NCI-H226 (cell line): ENCODE results near the gene JPH2.
A peak's percentile ranks its signal among the peaks of the same experiment; 100 is the strongest.

Source experiments
- DNase-seq: peaks from one replicate; pipeline ENCODE4 v3.0.0-alpha.2; 2015

Gene JPH2

DNA sequence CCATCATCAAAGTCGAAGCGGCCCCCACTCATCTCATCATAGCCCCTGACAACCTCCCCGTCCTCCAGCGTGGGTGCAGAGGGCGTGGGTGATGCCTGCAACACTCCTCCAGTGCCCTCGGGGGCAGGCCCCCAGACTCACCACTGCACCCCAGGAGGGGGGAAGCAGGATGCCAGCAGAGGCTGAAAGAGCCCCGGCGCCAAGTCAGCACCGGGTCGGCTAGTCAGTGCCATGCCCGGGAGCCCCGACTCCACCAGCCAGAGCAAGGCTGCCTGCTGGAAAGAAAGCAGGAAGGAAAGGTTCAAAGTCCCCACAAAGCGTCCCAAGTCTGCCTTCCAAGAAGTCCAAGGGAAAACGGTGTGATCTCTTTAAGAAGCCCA is 324 bp downstream of the JPH2 start:
- DNase-seq = no peak

GRCh38 chr20:44186201-44186600 is 787 bp downstream of the JPH2 start:
- no peak for DNase-seq

GRCh38 chr20:44185574-44185973 is 1.4 kb downstream of the JPH2 start:
- no peak for DNase-seq

DNA sequence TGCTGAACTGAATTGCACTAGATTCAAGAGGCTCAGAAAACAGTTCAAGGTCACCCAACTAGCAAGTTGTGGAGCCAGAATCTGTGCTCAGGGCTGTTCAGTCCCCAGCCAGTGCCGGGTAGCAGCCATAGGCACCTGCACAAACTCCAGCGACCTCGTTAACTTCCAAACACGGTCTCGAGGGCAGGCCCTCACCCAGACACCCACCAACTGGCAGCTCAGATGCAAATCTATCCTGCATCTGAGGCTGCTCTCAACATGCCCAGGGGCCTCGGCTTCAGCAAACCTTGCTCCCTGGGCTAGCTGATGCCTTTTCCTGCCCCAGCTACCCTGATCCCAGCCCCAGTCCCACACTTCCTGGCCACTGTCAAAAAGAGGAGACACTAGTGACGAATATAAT is 3.7 kb downstream of the JPH2 start:
- DNase-seq = no peak

DNA sequence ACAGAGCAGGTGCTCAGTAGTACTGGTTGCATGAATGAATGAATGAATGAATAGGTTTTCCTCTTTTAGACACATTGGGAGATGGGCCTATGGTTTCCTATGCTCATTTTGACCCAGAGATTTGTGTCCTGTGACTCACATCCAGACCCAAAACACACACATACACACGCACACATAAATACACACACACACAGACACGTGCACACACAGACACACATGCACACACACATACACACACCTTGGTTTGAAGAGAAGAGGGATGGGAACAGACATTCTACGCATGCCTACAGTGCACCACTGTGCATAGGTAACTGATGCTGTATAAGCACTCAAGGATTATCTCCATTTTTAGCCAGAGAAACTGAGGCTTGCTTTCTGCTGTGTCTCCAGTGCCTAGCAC is 4.1 kb downstream of the JPH2 start:
- no peak for DNase-seq

DNA sequence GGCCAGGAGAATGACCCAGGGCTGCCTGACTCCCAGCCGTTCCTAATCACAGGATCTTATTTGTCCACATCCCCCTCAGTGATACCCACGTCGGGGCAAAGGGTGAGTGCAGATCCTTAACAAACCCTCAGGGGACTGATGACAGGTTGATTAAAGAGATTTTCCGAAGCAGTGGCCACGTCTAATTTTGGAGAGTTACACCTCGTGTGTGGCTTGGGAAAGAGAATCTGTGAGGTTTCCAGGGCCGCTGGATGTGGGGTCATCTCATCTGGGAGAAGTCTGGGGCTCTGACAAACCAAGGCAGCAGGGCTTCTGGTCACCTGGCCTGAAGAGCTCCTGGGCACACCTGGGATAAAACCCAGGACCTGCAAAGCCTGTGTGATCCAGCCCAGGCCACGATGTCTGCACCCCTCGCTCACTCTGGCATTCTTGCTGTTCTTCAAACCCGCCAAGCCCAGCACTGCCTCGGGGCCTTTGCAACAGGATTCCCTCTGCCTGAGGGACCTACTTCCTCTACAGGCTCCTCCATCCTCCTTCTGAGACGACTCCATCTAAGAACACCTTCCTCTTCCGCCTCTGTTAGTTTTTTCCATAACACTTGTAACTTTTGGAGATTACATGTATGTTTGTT is 4.7 kb downstream of the JPH2 start:
- DNase-seq = no peak

DNA sequence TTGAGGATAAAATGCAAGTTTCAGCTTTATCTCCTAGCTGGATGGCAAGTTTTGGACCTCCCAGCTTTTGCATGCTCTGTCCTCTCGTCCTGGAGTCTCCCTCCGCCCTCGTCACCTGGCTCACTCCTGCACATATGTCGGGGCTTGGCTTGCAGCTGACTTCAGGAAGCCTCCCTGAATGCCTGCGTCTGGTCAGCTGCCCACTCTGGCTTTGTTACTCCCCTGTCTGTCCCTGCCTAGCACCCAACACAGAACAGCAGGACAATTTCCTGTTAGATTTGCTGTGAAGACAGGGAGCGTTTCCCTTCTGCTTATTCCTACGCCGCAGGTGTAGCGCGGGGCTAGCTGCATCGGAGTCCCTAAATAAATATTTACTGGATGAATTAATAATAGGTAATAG is 5.4 kb downstream of the JPH2 start:
- DNase-seq = no peak

DNA sequence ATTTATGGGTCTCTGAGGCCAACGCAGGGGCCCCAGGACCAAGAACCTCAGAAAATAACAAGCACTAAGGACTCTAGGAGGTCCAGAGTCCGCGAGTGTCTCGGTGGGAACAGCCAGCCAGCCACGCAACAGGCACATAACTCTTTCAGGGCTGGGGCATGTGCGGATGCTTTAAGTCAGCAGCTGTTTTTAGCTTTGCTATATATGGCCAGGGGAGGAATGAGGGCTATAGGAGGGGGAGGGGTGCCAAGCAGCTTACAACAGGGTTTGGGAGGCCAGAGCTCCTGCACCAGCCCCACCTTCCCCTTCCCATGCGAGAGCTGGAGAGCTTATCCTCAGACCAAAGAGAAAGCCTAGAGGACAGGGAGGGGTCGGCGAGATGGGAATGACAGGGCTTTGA is 6.2 kb downstream of the JPH2 start:
- no peak for DNase-seq

- no peak for DNase-seq
Observed at GRCh38 chr20:44176833-44177534, 10.0 kb downstream of the JPH2 start.

DNA sequence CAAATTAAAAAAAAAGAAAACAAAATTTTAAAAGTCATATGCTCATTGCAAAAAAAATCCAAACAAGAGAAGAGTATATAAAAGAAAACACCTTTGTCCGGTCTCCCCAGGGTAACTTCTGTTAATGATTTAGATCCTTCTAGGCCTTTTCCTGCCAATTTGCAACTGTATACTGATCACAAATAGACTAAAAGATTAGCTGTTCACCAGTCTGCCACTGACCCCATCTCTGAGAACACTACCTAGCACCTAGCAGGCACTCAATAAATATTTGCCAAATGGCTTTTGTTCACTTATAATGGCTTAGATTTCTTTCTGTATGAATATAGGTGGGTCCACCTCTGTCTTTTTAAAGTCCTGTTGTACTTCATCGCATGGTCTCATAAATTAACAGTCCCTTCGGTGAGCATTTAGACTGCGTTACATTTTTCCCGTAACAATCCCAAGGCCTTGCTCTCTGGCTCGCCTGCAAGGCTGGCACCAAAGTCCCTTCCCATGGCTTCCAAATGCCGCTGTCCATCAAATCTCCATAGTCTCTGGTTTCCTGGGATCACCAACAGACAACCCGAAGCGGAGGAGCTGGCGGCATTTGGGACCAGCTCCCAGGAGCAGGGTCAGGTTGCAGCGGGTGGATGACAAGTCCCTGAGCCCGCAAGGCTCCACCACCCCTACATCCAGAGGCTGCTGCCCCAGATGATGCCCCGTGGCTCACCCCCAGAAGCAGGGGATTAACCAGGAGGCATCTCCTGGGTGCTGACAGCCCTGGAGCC is 11.8 kb downstream of the JPH2 start:
- no peak for DNase-seq

DNA sequence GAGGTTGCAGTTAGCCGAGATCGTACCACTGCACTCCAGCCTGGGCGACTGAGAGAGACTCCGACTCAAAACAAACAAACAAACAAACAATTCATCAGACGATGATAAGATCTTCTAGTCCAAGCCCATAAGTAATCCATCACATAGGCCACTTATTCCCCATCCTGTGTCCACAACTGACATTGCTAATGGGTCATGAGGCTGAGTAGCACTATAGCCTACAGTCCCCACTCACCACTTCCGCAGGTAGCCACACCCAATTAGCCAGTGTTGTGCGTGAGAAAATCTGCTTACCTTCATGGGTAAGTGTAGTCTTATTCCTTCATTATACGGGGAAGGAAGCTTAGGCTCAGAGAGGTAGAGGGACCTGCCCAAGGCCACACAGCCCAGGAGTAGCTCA is 13.1 kb downstream of the JPH2 start:
- DNase-seq = no peak

GRCh38 chr20:44173116-44173515 is 13.9 kb downstream of the JPH2 start:
- no peak for DNase-seq

GRCh38 chr20:44172572-44172950 is 14.4 kb downstream of the JPH2 start:
- DNase-seq = no peak

DNA sequence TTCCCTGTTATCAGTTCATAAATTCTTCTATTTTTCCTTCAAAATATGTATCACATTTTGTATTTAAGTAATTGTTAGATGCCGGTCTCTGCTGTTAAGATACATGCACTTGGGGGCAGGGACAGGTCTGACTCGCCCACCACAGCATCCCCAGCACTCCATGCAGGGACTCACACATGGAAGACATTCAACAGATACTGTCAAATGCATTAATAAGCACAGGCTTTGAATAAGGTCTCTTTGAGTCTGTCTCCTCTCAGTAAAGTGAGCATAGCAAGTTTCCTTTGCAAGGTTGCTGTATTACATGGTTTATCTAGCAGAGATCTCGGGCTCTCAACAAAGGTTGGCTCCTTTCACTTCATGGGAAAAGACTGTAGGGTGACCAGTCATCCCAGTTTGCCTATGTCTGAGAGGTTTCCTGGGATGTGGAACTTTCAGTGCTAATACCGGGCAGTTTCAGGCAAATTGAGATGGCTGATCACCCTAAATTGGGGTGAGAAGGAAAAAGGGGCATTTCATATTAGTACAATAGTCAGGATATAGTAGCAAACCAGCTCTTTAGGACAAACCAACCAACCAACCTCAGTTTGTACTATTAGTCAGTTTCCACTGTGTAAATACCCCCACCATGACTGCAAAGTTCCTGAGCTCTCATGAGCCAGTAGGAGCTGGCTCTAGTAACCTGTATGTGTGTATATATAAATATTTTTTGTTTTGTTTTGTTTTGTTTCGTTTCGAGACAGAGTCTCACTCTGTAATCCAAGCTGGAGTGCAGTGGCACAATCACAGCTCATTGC is 15.0 kb downstream of the JPH2 start:
- DNase-seq = no peak

DNA sequence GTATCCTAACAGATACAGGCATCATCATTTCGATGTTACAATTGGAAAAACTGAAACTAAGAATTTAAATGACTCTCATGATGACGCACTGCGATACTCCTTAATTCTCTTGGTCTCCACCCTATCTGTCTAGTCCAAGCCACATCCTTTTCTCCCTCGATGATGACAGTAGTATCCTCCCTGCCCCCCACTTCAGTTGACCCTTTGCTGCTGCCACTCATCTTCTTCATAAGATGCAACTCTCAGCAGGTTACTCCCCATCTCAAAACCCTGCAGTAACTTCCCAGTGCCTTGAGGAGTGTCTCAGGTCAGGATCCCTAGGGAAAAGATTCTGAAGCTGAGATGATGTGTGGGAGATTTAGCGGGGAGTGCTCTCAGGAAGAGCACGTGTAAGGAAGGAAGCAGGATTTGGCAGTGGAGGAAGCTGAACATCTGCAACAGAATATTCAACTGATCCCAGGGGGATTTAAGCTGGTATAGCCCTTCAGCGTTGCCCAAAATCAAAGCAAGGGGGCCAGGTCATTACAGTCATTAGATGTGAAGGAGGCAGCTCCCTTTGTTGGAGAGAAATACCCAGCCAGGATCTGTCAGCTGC is 16.1 kb downstream of the JPH2 start:
- no peak for DNase-seq

GRCh38 chr20:44167736-44168135 is 19.3 kb downstream of the JPH2 start:
- no peak for DNase-seq

DNA sequence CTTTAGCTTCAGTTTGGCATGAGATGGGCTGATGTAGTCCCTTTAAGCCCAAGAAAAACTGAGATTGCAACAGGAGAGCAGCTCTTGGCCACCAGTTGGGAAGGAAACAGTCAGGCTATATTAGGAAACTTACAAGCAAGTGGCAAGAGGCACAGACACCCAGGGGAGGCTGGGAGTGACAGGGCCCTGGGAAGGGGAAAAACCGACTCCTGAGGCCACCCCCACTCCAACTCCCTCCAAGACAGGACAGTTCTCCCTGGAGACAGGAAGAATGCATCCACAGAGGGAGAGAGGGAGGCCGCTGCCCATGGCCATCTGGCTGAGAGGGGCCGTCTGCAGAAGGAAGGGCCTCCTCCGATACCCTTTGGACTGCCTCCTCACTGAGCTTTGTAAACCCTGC is 20.5 kb downstream of the JPH2 start:
- DNase-seq = no peak

DNA sequence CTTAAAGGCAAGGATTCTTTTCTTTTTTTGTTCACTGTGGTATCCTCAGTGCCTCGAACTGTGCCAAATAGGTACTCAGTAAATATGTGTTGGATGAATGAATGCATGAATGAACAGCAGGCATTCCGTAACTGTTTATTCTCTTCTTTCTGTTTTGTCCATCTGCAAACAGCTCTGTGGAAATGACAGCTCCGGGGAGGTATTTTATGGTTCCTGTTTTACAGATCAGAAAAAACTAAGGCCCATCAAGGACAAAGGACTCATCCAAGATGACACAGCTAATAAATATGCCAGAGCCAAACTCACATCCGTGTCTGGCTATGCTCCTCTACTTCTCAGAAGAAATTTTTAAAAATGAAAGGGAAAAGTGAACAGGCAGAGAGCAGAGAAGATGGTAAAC is 21.0 kb downstream of the JPH2 start:
- peak; percentile 16 for DNase-seq

DNA sequence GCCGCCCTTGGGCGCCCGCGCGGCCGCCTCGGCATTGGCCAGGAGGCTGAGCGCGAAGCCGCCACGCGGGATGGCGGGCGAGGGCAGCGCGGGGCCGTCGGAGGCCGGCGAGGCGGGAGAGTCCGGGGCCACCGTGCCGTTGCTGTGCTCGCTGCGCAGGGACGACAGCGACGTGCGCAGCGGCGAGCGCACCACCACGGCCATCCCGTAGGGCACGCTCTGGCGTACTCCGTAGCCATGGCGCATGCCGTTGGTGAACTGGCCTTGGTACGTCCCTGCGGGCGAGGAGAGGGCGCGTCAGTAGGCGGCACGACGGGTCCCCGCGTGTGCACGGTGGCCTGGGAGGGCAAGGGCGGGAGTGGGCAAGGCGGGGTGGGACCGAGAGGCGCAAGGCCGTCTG is 26.9 kb downstream of the JPH2 start:
- no peak for DNase-seq

GRCh38 chr20:44159711-44160110 is 27.3 kb downstream of the JPH2 start:
- no peak for DNase-seq

GRCh38 chr20:44159125-44159524 is 27.9 kb downstream of the JPH2 start:
- no peak for DNase-seq

- DNase-seq = no peak
Observed at GRCh38 chr20:44157061-44157460, 29.9 kb downstream of the JPH2 start.

- DNase-seq = no peak
Observed at GRCh38 chr20:44154521-44155001, 32.4 kb downstream of the JPH2 start.
